Choroid plexus epithelial cell (primary cell): ENCODE results near the gene POPDC3.
A peak's percentile ranks its signal among the peaks of the same experiment; 100 is the strongest.

Experiments used
- DNase-seq: peaks from one replicate; pipeline ENCODE4 v3.0.0-alpha.2; 2010; ENCODE audit warnings: low read depth
- H3K4me3 ChIP-seq: 2 replicates; pipeline ENCODE4 v1.5.1; 2011; ENCODE audit warnings: low read depth, mild to moderate bottlenecking, control low read depth, low read length, moderate library complexity
- CTCF ChIP-seq: conservative IDR thresholded peaks from 2 replicates; pipeline ENCODE4 v1.5.1; 2011; ENCODE audit warnings: low read depth, mild to moderate bottlenecking, control low read depth, inconsistent platforms, low read length, moderate library complexity

Gene POPDC3

DNA sequence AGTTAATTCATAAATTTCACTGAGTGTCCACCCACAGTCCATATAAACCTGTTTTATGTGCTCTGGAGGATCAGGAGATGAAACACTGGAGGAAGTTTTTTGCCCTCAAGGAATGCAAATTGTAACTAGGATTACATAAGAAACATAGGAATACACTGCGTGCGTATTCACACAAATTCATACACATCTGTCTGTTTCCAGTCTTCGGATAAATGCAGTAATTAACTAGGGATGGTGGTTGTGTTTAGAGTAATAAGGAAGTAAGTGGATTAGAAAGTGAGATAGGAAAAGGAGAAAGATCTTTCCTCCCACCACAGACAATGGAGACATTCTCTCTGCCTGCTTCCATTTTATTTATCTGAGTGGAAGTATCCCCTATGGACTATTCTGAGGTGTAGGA, 35.7 kb upstream of the POPDC3 start:
- DNase-seq: no peak
- no peak for TF ChIP-seq CTCF
- H3K4me3 ChIP-seq: no peak overlapping the region

DNA sequence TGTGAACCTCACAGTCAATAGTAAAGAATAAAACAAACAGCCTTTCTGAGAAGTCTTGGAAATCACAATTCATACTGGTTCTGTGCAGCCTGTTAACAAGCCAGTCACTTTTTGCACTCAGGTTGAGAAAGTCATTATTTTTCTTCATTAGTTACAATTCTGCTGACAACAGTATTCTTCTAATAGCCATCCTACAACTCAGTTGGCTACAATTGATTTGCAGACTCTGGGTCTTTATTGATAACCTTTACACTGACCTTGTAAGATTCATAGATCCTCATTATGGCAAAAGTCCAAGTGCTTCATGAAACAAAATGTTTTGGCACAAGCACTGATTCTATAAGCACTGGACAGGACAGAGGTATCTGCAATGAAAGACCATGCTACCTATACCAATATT, 34.9 kb upstream of the POPDC3 start:
- no peak for DNase-seq
- no peak for TF ChIP-seq CTCF

GRCh38 chr6:105213272-105213671, 33.5 kb upstream of the POPDC3 start:
- no peak overlapping the region for H3K4me3 ChIP-seq
- no peak for DNase-seq
- no peak for TF ChIP-seq CTCF

More for the DNA sequence above, 34.9 kb upstream of the POPDC3 start:
- H3K4me3 ChIP-seq: no peak overlapping the region

GRCh38 chr6:105212587-105212986, 32.8 kb upstream of the POPDC3 start:
- no peak for DNase-seq
- no peak for TF ChIP-seq CTCF
- no peak overlapping the region for H3K4me3 ChIP-seq

GRCh38 chr6:105211831-105212230, 32.0 kb upstream of the POPDC3 start:
- no peak for DNase-seq
- H3K4me3 ChIP-seq: no peak overlapping the region
- no peak for TF ChIP-seq CTCF

DNA sequence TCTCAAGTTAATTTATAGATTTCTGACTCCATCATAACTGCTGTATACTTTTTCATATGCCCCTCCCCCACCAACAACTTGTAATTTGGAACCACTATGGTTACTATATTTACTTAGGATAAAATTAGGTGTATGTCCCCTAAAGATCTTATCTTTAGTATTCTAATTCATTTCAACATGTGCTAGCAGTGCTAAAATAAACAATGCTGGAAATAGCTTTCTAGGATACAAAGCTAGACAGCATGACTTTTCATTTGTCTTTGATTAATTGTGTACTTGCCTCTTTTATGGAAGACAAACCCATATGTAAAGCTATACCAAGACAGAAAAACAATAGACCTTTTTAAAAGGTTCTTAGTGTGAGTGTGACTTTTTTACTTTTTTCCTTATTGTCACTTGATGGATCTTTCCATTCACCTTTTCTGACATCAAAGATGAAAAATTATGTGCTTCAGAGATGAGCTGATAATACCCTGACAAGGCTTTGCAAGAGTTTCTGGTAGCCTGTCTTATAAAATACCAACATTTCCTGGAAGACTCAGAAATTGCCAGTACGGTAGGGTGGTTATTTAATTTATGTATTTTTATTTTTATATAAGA, 31.2 kb upstream of the POPDC3 start:
- TF ChIP-seq CTCF: no peak
- DNase-seq: no peak
- H3K4me3 ChIP-seq: no peak overlapping the region

GRCh38 chr6:105209950-105210706, 30.3 kb upstream of the POPDC3 start:
- peak; percentile 65 for DNase-seq
- H3K4me3 ChIP-seq: no peak overlapping the region
- no peak for TF ChIP-seq CTCF
